Activated T-cell treated with anti-CD3 and anti-CD28 coated beads, Interleukin-2, amount 50 U/mL, for 72 hours (primary cell): ENCODE data around the gene GTPBP3. TPM values are rescaled to one million over a fixed set of nuclear protein-coding genes. Genes with fewer than 3 reads are reported as not detected.
A peak's percentile ranks its signal among the peaks of the same experiment; 100 is the strongest.
"Not testable (repeated sequence)": the region's sequence is repeated elsewhere in the genome, so short reads cannot be mapped to it uniquely, and the experiment has no call there.

Source experiments
- ATAC-seq, 2 donors: fragments of 150-1000 bp; cut with Tn5 transposase; replicated peaks in 1 of 2; 2 replicates each; pipeline ENCODE4 v1.10.0; 2021; ENCODE audit warnings: moderate library complexity in 2 of 2, mild to moderate bottlenecking in 1 of 2
- DNase-seq, 2 donors: peaks; one replicate each; pipeline ENCODE4 v3.0.0; 2021 to 2022; ENCODE audit warnings: mixed read lengths in 1 of 2
- H3K27ac Mint-ChIP-seq: one replicate; pipeline ENCODE4 v1.8.0; 2022; ENCODE audit warnings: mild to moderate bottlenecking, moderate library complexity, mixed read lengths
- H3K27me3 Mint-ChIP-seq: one replicate; pipeline ENCODE4 v1.8.0; 2022; ENCODE audit warnings: low read depth, mixed read lengths
- H3K36me3 Mint-ChIP-seq, 2 donors: one replicate each; pipeline ENCODE4 v1.8.0; 2022; ENCODE audit warnings: mixed read lengths in 2 of 2, mild to moderate bottlenecking in 1 of 2; ENCODE audit not compliant: insufficient read depth in 2 of 2
- H3K4me1 Mint-ChIP-seq: one replicate; pipeline ENCODE4 v1.8.0; 2022; ENCODE audit warnings: low read depth, mixed read lengths
- H3K4me3 Mint-ChIP-seq, 2 donors: one replicate each; pipeline ENCODE4 v1.8.0; 2022; ENCODE audit warnings: mild to moderate bottlenecking in 2 of 2, mixed read lengths in 2 of 2, moderate library complexity in 2 of 2
- H3K9me3 Mint-ChIP-seq, 2 donors: one replicate each; pipeline ENCODE4 v1.8.0; 2022; ENCODE audit warnings: mixed read lengths in 2 of 2
- total RNA-seq, 2 donors: library from RNA; stranded (reverse); gene quantifications; one replicate each; pipeline ENCODE4 v1.2.3, GENCODE V29; 2022

GTPBP3 gene
- total RNA-seq, 2 donors from 2014 or later = 26.0 to 39.1 TPM

- Mint-ChIP-seq H3K4me1 (no peaks in the 10 kb centered on the region), H3K27ac (no peak overlapping the region), H3K4me3 (no peak overlapping the region), H3K36me3 (no peaks in the 10 kb centered on the region), H3K9me3 (no peaks in the 10 kb centered on the region), H3K27me3 (peaks cover 34% of the 10 kb centered on the region)
- ATAC-seq (no peak), DNase-seq (no peak)
Measured at GRCh38 chr19:17351815-17352435, 14.6 kb downstream of the GTPBP3 start.

GRCh38 chr19:17352608-17353280 lies 15.4 kb downstream of the GTPBP3 start:
- no peaks in the 10 kb centered on the region for H3K36me3 Mint-ChIP-seq

GRCh38 chr19:17353386-17353785 lies 16.0 kb downstream of the GTPBP3 start:
- no peak for DNase-seq
- Mint-ChIP-seq H3K4me3 (no peak overlapping the region), H3K4me1 (no peaks in the 10 kb centered on the region), H3K36me3 (no peaks in the 10 kb centered on the region), H3K9me3 (no peaks in the 10 kb centered on the region), H3K27me3 (peaks cover 24% of the 10 kb centered on the region), H3K27ac (no peak overlapping the region)
- no peak for ATAC-seq

More at GRCh38 chr19:17352608-17353280, 15.4 kb downstream of the GTPBP3 start:
- Mint-ChIP-seq H3K27ac (no peak overlapping the region), H3K9me3 (no peaks in the 10 kb centered on the region), H3K4me1 (no peaks in the 10 kb centered on the region), H3K4me3 (no peak overlapping the region), H3K27me3 (peaks cover 28% of the 10 kb centered on the region)
- no peak for ATAC-seq
- no peak for DNase-seq

GRCh38 chr19:17357078-17357666 lies 19.8 kb downstream of the GTPBP3 start:
- H3K36me3 Mint-ChIP-seq = no peaks in the 10 kb centered on the region
- no peaks in the 10 kb centered on the region for H3K4me1 Mint-ChIP-seq
- no peaks in the 10 kb centered on the region for H3K9me3 Mint-ChIP-seq
- ATAC-seq (no peak), DNase-seq (no peak)
- peaks cover 15% of the 10 kb centered on the region for H3K27me3 Mint-ChIP-seq
- H3K27ac Mint-ChIP-seq = no peak overlapping the region
- H3K4me3 Mint-ChIP-seq = no peak overlapping the region

- ATAC-seq (no peak), DNase-seq (no peak)
- Mint-ChIP-seq H3K9me3 (no peaks in the 10 kb centered on the region), H3K36me3 (no peaks in the 10 kb centered on the region), H3K4me3 (no peak overlapping the region), H3K27ac (no peak overlapping the region), H3K4me1 (no peaks in the 10 kb centered on the region), H3K27me3 (peaks cover 12% of the 10 kb centered on the region)
Measured at GRCh38 chr19:17357724-17358123, 20.4 kb downstream of the GTPBP3 start.

GRCh38 chr19:17358395-17358794 lies 21.0 kb downstream of the GTPBP3 start:
- ATAC-seq (no peak), DNase-seq (no peak)
- H3K4me1 Mint-ChIP-seq = no peaks in the 10 kb centered on the region
- no peaks in the 10 kb centered on the region for H3K36me3 Mint-ChIP-seq
- peaks cover 5% of the 10 kb centered on the region for H3K27me3 Mint-ChIP-seq
- H3K27ac Mint-ChIP-seq = no peak overlapping the region
- H3K9me3 Mint-ChIP-seq = no peaks in the 10 kb centered on the region
- no peak overlapping the region for H3K4me3 Mint-ChIP-seq

GRCh38 chr19:17359905-17360800 lies 22.8 kb downstream of the GTPBP3 start:
- no peak for DNase-seq
- Mint-ChIP-seq H3K4me3 (no peak overlapping the region), H3K4me1 (no peaks in the 10 kb centered on the region), H3K27me3 (no peaks in the 10 kb centered on the region), H3K36me3 (no peaks in the 10 kb centered on the region), H3K27ac (peak overlapping the region; percentile 54), H3K9me3 (no peaks in the 10 kb centered on the region)
- ATAC-seq = no peak

GRCh38 chr19:17363852-17364605 lies 26.7 kb downstream of the GTPBP3 start:
- not testable (repeated sequence) for ATAC-seq, H3K27me3 Mint-ChIP-seq, H3K36me3 Mint-ChIP-seq, H3K4me1 Mint-ChIP-seq, DNase-seq, H3K27ac Mint-ChIP-seq, H3K9me3 Mint-ChIP-seq, H3K4me3 Mint-ChIP-seq

GRCh38 chr19:17365361-17365760 lies 28.0 kb downstream of the GTPBP3 start:
- Mint-ChIP-seq H3K27me3 (peaks cover 5% of the 10 kb centered on the region), H3K4me1 (peaks cover 4% of the 10 kb centered on the region), H3K4me3 (no peak overlapping the region), H3K27ac (no peak overlapping the region), H3K9me3 (no peaks in the 10 kb centered on the region), H3K36me3 (no peaks in the 10 kb centered on the region)
- ATAC-seq = no peak
- DNase-seq = no peak

- ATAC-seq (no peak), DNase-seq (no peak)
- Mint-ChIP-seq H3K4me1 (peaks cover 4% of the 10 kb centered on the region), H3K9me3 (no peaks in the 10 kb centered on the region), H3K27ac (no peak overlapping the region), H3K4me3 (no peak overlapping the region), H3K27me3 (peaks cover 8% of the 10 kb centered on the region), H3K36me3 (no peaks in the 10 kb centered on the region)
Measured at GRCh38 chr19:17370026-17370587, 32.8 kb downstream of the GTPBP3 start.

GRCh38 chr19:17376935-17377600 lies 39.7 kb downstream of the GTPBP3 start, which contains the start of gene PLVAP:
Gene PLVAP (minus strand): TSS chr19:17377342. CDS start chr19:17377288, 54 bp downstream.
- ATAC-seq (no peak), DNase-seq (no peak)
- Mint-ChIP-seq H3K4me1 (no peaks in the 10 kb centered on the region), H3K9me3 (no peaks in the 10 kb centered on the region), H3K27ac (no peak within 1 kb of the TSS), H3K4me3 (no peak within 1 kb of the TSS), H3K27me3 (peaks cover 7% of the 10 kb centered on the region), H3K36me3 (no peaks in the 10 kb centered on the region)

- DNase-seq = no peak
- Mint-ChIP-seq H3K4me1 (peaks cover 11% of the 10 kb centered on the region), H3K27me3 (peaks cover 7% of the 10 kb centered on the region), H3K9me3 (no peaks in the 10 kb centered on the region), H3K4me3 (no peak overlapping the region), H3K27ac (no peak overlapping the region), H3K36me3 (no peaks in the 10 kb centered on the region)
- ATAC-seq = no peak
Measured at GRCh38 chr19:17378271-17378670, 40.9 kb downstream of the GTPBP3 start.
